ENCODE results near the gene CACNB4.
"Not testable (repeated sequence)": the region's sequence is repeated elsewhere in the genome, so short reads cannot be mapped to it uniquely, and the experiment has no call there.

The CACNB4 gene

DNA sequence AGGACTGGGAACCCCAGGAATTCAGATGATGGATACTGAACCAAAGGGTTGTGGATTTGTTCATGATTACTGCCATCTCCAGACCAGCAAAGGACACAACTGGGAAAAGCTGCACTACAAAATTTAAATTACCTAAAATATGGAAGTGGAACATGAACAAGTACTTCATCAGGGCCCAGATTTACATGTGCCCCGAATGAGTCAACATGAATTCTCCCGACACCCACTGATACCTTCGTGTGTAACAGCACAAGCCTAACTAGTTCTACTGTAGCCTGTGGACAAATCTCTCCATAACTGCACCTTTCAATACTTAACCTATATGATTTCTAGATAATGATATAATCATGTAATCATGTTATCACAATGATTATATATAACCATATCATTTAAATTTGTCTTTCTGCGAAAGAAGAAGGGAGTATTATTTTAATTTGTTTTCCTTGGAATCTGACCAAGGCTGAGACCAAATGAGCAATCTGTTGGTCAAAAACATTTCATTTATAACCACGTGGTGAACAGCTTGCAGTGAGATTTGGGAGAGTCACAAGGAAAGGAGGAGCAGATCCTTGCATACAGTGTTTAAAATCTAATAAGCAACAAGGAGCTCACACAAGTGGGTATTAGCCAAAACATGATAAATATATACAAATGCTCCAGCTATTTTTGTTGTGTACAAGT lies 70.5 kb downstream of the CACNB4 start:
- H3K27me3 ChIP-seq (ENCODE audit: control insufficient read depth in 5 of 5, insufficient read depth in 4 of 5, low read length in 5 of 5), result peaks cover 0 to 3% (median 0%) of the 10 kb centered on the region in 5 donors
- no peak overlapping the region for H3K27ac ChIP-seq (ENCODE audit: low read depth, low read length)
- peaks cover 0 to 9% (median 0%) of the 10 kb centered on the region in 5 donors for H3K4me1 ChIP-seq (ENCODE audit: control insufficient read depth in 5 of 5, insufficient read depth in 5 of 5, low read length in 5 of 5)
- no peaks in the 10 kb centered on the region for H3K36me3 ChIP-seq (ENCODE audit: control insufficient read depth in 5 of 5, insufficient read depth in 5 of 5, low read length in 5 of 5)
- no peak overlapping the region for H3K9ac ChIP-seq (ENCODE audit: low read length in 5 of 5)
- peaks cover 0 to 3% (median 0%) of the 10 kb centered on the region in 5 donors for H3K9me3 ChIP-seq (ENCODE audit: control insufficient read depth in 5 of 5, low read length in 5 of 5)
- no peak overlapping the region for H3K4me3 ChIP-seq (ENCODE audit: low read depth in 1 of 5, low read length in 5 of 5)

DNA sequence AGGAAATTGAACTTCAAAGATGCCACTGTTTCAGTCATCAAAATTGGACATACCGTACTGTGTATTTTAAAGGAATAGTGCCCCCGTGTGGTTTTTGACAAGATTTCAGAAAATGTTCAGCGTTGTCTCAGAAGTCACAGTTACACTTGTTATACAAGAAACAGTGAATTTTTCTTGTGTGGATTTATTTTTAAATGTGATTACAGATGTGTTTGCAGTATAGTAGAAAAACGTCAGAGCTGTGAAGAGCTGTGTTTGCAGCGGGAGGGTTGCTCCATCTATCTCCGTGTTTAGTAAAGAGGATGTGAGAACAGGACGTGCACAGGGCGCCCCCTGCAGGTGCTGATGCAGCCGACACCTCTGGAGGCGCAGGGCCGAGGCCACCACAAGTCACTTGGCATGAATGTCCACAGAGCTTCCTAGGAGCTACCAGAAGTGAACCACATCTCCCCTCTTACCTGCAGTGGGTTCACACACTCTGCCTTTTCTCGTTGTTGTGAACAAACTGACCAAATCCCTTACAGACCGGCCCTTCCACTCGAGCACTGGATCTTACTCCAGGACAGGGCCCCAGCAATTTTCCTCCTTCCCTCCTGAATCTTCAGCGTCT lies 73.1 kb downstream of the CACNB4 start:
- Histone ChIP-seq H3K36me3 (ENCODE audit: control insufficient read depth in 5 of 5, insufficient read depth in 5 of 5, low read length in 5 of 5) (no peaks in the 10 kb centered on the region), H3K9ac (ENCODE audit: low read length in 5 of 5) (no peak overlapping the region), H3K27ac (ENCODE audit: low read depth, low read length) (no peak overlapping the region)

DNA sequence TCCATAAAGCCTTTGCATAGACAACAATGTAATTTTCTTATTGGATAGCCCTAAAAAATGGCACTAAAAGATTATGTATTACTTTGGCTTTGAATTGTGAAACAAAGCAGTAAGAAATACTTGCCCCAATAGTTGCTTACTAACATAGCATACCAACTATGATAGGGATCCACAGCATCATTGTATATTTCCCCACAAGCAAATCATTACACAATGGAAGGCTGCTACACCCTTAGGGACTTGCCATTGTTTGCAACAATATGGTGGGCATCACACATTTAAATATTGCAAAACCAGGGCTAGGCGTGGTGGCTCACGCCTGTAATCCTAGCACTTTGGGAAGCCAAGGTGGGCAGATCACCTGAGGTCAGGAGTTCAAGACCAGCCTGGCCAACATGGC lies 74.4 kb downstream of the CACNB4 start:
- peaks cover 0 to 5% (median 0%) of the 10 kb centered on the region in 5 donors for H3K4me1 ChIP-seq (ENCODE audit: control insufficient read depth in 5 of 5, insufficient read depth in 5 of 5, low read length in 5 of 5)
- H3K27me3 ChIP-seq (ENCODE audit: control insufficient read depth in 5 of 5, insufficient read depth in 4 of 5, low read length in 5 of 5), result no peaks in the 10 kb centered on the region
- H3K4me3 ChIP-seq (ENCODE audit: low read depth in 1 of 5, low read length in 5 of 5), result no peak overlapping the region
- no peak overlapping the region for H3K27ac ChIP-seq (ENCODE audit: low read depth, low read length)
- H3K9ac ChIP-seq (ENCODE audit: low read length in 5 of 5), result no peak overlapping the region
- H3K36me3 ChIP-seq (ENCODE audit: control insufficient read depth in 5 of 5, insufficient read depth in 5 of 5, low read length in 5 of 5), result no peaks in the 10 kb centered on the region
- H3K9me3 ChIP-seq (ENCODE audit: control insufficient read depth in 5 of 5, low read length in 5 of 5), result no peaks in the 10 kb centered on the region

More for the DNA sequence above, 73.1 kb downstream of the CACNB4 start:
- H3K9me3 ChIP-seq (ENCODE audit: control insufficient read depth in 5 of 5, low read length in 5 of 5), result peaks cover 0 to 3% (median 0%) of the 10 kb centered on the region in 5 donors
- peak overlapping the region; percentile 38 to 72 (median 56) for H3K4me3 ChIP-seq (ENCODE audit: low read depth in 1 of 5, low read length in 5 of 5)
- peaks cover 0 to 5% (median 0%) of the 10 kb centered on the region in 5 donors for H3K4me1 ChIP-seq (ENCODE audit: control insufficient read depth in 5 of 5, insufficient read depth in 5 of 5, low read length in 5 of 5)
- H3K27me3 ChIP-seq (ENCODE audit: control insufficient read depth in 5 of 5, insufficient read depth in 4 of 5, low read length in 5 of 5), result no peaks in the 10 kb centered on the region

DNA sequence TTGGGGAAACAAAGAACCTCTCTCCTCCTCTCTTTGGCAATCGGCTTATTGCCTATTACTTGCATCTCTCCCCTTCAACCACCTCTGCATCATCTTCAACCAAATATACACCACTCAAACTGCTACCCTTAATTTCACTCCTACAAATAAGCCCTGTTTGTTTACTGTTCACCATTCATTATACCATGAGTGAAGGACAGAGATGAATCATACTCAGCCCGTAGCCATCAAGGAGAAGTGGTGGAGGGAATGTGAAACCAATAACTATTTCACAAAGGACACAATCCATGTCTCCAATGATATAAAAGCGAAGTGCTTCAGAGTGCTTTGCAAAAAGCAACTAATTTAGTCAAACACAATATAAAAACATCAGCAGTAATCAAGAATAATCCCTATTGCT lies 76.8 kb downstream of the CACNB4 start:
- no peak overlapping the region for H3K4me3 ChIP-seq (ENCODE audit: low read depth in 1 of 5, low read length in 5 of 5)
- no peak overlapping the region for H3K27ac ChIP-seq (ENCODE audit: low read depth, low read length)
- no peaks in the 10 kb centered on the region for H3K27me3 ChIP-seq (ENCODE audit: control insufficient read depth in 5 of 5, insufficient read depth in 4 of 5, low read length in 5 of 5)
- H3K4me1 ChIP-seq (ENCODE audit: control insufficient read depth in 5 of 5, insufficient read depth in 5 of 5, low read length in 5 of 5), result peaks cover 0 to 5% (median 0%) of the 10 kb centered on the region in 5 donors
- no peak overlapping the region for H3K9ac ChIP-seq (ENCODE audit: low read length in 5 of 5)
- H3K36me3 ChIP-seq (ENCODE audit: control insufficient read depth in 5 of 5, insufficient read depth in 5 of 5, low read length in 5 of 5), result no peaks in the 10 kb centered on the region
- H3K9me3 ChIP-seq (ENCODE audit: control insufficient read depth in 5 of 5, low read length in 5 of 5), result no peaks in the 10 kb centered on the region

DNA sequence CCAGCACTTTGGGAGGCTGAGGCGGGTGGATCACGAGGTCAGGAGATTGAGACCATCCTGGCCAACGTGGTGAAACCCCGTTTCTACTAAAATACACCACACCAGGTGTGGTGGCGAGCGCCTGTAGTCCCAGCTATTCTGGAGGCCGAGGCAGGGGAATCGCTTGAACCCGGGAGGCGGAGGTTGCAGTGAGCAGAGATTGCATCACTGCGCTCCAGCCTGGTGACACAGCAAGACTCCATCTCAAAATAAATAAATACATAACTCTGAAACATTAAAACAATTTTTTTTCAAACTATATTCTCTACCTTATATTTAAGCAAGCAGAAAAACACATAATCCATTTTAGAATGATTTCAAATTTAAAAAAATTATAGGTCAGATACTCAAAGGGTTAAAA lies 77.8 kb downstream of the CACNB4 start:
- not testable (repeated sequence) for H3K4me1 ChIP-seq (ENCODE audit: control insufficient read depth in 5 of 5, insufficient read depth in 5 of 5, low read length in 5 of 5); H3K27me3 ChIP-seq (ENCODE audit: control insufficient read depth in 5 of 5, insufficient read depth in 4 of 5, low read length in 5 of 5); H3K9me3 ChIP-seq (ENCODE audit: control insufficient read depth in 5 of 5, low read length in 5 of 5); H3K4me3 ChIP-seq (ENCODE audit: low read depth in 1 of 5, low read length in 5 of 5); H3K36me3 ChIP-seq (ENCODE audit: control insufficient read depth in 5 of 5, insufficient read depth in 5 of 5, low read length in 5 of 5); H3K27ac ChIP-seq (ENCODE audit: low read depth, low read length); H3K9ac ChIP-seq (ENCODE audit: low read length in 5 of 5)

DNA sequence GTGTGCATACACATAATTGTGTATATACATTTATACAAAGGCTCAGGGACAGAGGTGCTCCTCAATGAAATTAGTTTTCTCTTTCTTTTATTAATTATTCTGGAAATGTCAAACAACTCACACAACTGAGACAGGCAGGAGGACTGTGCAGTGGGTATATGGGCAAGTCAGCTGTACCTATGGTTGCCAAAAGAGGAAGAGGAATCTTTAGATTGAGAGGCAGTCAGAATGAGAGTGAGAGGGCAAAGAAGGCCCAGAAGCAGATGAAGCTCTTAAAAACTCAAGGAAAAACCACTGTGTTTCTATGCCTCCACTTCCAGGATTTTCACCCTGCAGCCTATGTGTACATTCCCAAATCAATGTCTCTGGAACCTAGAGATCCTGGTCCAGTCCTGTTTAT lies 79.1 kb downstream of the CACNB4 start:
- no peaks in the 10 kb centered on the region for H3K4me1 ChIP-seq (ENCODE audit: control insufficient read depth in 5 of 5, insufficient read depth in 5 of 5, low read length in 5 of 5)
- H3K27ac ChIP-seq (ENCODE audit: low read depth, low read length), result no peak overlapping the region
- no peaks in the 10 kb centered on the region for H3K27me3 ChIP-seq (ENCODE audit: control insufficient read depth in 5 of 5, insufficient read depth in 4 of 5, low read length in 5 of 5)
- H3K9ac ChIP-seq (ENCODE audit: low read length in 5 of 5), result no peak overlapping the region
- H3K9me3 ChIP-seq (ENCODE audit: control insufficient read depth in 5 of 5, low read length in 5 of 5), result no peaks in the 10 kb centered on the region
- H3K36me3 ChIP-seq (ENCODE audit: control insufficient read depth in 5 of 5, insufficient read depth in 5 of 5, low read length in 5 of 5), result no peaks in the 10 kb centered on the region
- H3K4me3 ChIP-seq (ENCODE audit: low read depth in 1 of 5, low read length in 5 of 5), result no peak overlapping the region

DNA sequence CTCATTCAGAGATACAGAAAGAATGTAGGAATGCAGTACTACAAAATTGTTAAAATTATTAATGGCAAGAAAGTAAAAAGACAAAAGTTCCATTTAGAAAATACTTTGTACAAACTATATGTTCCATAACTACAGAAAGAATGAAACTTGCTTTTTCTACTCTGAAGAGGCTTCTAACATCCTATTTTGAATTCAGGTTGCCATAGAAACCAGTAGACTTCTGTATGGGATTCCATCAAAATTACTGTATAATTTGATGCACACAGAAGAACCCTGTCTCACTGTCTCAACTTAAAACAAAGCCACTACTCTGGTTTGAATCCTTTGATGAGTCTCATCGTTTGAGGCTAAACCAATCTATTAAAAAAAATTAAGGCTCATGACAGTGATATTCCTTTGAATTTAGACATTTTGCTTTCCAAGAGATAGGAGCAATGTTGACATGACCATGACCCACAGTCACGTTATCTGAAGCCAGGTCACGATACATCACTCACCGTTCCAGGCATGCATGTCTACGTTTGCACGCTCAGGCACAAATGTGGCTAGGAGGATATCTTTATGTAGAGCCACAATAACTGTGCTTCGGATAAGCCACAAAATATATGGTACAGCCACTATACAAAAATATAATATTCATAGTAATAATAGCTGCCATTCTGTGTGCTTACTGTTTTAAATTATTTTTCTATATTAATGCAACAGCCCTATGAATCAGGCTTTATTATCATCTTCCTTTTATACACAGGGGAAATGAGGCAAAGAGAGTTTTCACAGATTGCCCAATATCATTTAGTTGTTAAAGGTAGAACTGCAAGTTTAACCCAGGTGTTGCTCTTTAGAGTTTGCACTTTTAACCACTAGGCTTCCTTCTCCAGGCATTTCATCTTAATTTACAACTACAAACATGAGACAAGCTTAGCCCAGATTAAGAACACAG lies 82.4 kb downstream of the CACNB4 start:
- H3K4me1 ChIP-seq (ENCODE audit: control insufficient read depth in 5 of 5, insufficient read depth in 5 of 5, low read length in 5 of 5), result no peaks in the 10 kb centered on the region
- H3K27me3 ChIP-seq (ENCODE audit: control insufficient read depth in 5 of 5, insufficient read depth in 4 of 5, low read length in 5 of 5), result no peaks in the 10 kb centered on the region
- H3K4me3 ChIP-seq (ENCODE audit: low read depth in 1 of 5, low read length in 5 of 5), result no peak overlapping the region
- no peaks in the 10 kb centered on the region for H3K36me3 ChIP-seq (ENCODE audit: control insufficient read depth in 5 of 5, insufficient read depth in 5 of 5, low read length in 5 of 5)
- H3K9me3 ChIP-seq (ENCODE audit: control insufficient read depth in 5 of 5, low read length in 5 of 5), result no peaks in the 10 kb centered on the region
- H3K27ac ChIP-seq (ENCODE audit: low read depth, low read length), result no peak overlapping the region
- no peak overlapping the region for H3K9ac ChIP-seq (ENCODE audit: low read length in 5 of 5)

DNA sequence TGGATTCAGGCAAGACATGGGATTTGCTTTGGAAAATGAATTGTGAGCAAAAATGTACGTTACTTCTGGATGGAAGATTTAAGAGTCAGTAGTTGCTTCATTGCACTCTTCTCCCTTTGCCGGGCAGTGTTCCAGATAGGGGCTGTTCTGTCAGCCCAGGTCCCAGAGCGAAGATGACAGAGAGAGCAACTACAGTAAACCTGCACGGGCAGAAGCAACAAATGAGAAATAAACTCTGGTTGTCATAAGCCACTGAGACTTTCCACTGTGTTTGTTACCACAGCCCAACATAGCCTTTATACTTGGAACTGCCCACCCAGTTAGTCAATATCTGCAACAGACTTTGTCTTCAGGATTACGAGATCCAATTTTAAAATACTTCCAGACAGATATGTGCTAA lies 83.3 kb downstream of the CACNB4 start:
- no peak overlapping the region for H3K27ac ChIP-seq (ENCODE audit: low read depth, low read length)
- no peak overlapping the region for H3K4me3 ChIP-seq (ENCODE audit: low read depth in 1 of 5, low read length in 5 of 5)

DNA sequence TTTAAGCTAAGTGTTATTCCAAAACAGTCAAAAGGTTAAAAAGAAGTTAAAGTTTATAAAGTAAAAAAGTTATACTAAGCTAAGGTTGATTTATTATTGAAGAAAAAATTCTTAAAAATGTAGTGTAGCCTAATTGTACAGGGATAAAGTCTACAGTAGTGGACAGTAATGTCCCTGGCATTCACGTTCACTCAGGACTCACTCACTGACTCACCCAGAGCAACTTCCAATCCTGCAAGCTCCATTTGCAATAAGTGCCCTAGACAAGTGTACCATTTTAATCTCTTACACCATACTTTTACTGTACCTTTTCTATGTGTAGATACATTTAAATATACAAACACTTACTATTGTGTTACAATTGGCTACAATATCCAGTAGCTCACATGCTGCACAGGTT lies 86.1 kb downstream of the CACNB4 start:
- Histone ChIP-seq H3K9ac (ENCODE audit: low read length in 5 of 5) (no peak overlapping the region), H3K9me3 (ENCODE audit: control insufficient read depth in 5 of 5, low read length in 5 of 5) (no peaks in the 10 kb centered on the region), H3K36me3 (ENCODE audit: control insufficient read depth in 5 of 5, insufficient read depth in 5 of 5, low read length in 5 of 5) (no peaks in the 10 kb centered on the region), H3K4me1 (ENCODE audit: control insufficient read depth in 5 of 5, insufficient read depth in 5 of 5, low read length in 5 of 5) (no peaks in the 10 kb centered on the region), H3K27ac (ENCODE audit: low read depth, low read length) (no peak overlapping the region), H3K27me3 (ENCODE audit: control insufficient read depth in 5 of 5, insufficient read depth in 4 of 5, low read length in 5 of 5) (no peaks in the 10 kb centered on the region), H3K4me3 (ENCODE audit: low read depth in 1 of 5, low read length in 5 of 5) (no peak overlapping the region)

More for the DNA sequence above, 83.3 kb downstream of the CACNB4 start:
- Histone ChIP-seq H3K9me3 (ENCODE audit: control insufficient read depth in 5 of 5, low read length in 5 of 5) (no peaks in the 10 kb centered on the region), H3K36me3 (ENCODE audit: control insufficient read depth in 5 of 5, insufficient read depth in 5 of 5, low read length in 5 of 5) (no peaks in the 10 kb centered on the region), H3K4me1 (ENCODE audit: control insufficient read depth in 5 of 5, insufficient read depth in 5 of 5, low read length in 5 of 5) (no peaks in the 10 kb centered on the region), H3K27me3 (ENCODE audit: control insufficient read depth in 5 of 5, insufficient read depth in 4 of 5, low read length in 5 of 5) (no peaks in the 10 kb centered on the region), H3K9ac (ENCODE audit: low read length in 5 of 5) (no peak overlapping the region)

DNA sequence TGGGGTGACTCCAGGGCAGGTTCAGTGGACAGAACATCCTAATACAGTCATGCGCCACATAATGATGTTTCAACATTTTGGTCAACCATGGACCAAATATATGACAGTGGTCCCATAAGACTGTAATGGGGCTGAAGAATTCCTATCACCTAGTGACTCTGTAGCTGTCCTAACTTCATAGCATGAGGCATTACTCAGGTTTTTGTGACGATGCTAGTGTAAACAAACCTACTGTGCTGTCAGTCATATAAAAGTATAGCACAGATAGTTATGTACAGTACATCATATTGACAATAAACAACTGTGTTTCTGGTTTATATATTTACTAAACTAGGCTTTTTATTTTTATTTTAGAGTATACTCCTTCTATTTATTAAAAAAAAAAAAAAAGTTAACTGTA lies 87.1 kb downstream of the CACNB4 start:
- H3K9ac ChIP-seq (ENCODE audit: low read length in 5 of 5), result no peak overlapping the region
- no peaks in the 10 kb centered on the region for H3K36me3 ChIP-seq (ENCODE audit: control insufficient read depth in 5 of 5, insufficient read depth in 5 of 5, low read length in 5 of 5)
- H3K27ac ChIP-seq (ENCODE audit: low read depth, low read length), result no peak overlapping the region
- H3K4me1 ChIP-seq (ENCODE audit: control insufficient read depth in 5 of 5, insufficient read depth in 5 of 5, low read length in 5 of 5), result no peaks in the 10 kb centered on the region
- H3K27me3 ChIP-seq (ENCODE audit: control insufficient read depth in 5 of 5, insufficient read depth in 4 of 5, low read length in 5 of 5), result no peaks in the 10 kb centered on the region
- no peak overlapping the region for H3K4me3 ChIP-seq (ENCODE audit: low read depth in 1 of 5, low read length in 5 of 5)
- no peaks in the 10 kb centered on the region for H3K9me3 ChIP-seq (ENCODE audit: control insufficient read depth in 5 of 5, low read length in 5 of 5)

Measured in subcutaneous abdominal adipose tissue (tissue), 5 donors.